H1 (cell line): ENCODE measurements around the gene ZNF488. TPM values are rescaled to one million over a fixed set of nuclear protein-coding genes. Genes with fewer than 3 reads are reported as not detected.

Experiments used
- CTCF ChIA-PET: fragments of 300-600 bp; sonication (Branson Sonifier 250); formaldehyde crosslinking; loops from one replicate; lab custom pipeline; 2021; ENCODE audit not compliant: partially characterized antibody; lab: Charles Lee
- POLR2A ChIA-PET: fragments of 300-600 bp; sonication (Branson Sonifier 250); formaldehyde crosslinking; loops from one replicate; lab custom pipeline; 2021; ENCODE audit warnings: inconsistent platforms; ENCODE audit not compliant: partially characterized antibody; lab: Charles Lee
- DNase-seq, 2 experiments: peaks; one replicate each; pipeline versions ENCODE4 v3.0.0 to v3.0.0-alpha.2; 2010 to 2022; ENCODE audit warnings: low spot score in 2 of 2, low read depth in 1 of 2, mixed read lengths in 1 of 2
- FAIRE-seq: peaks from 2 replicates; lab custom pipeline; 2011; peaks lifted over from hg19 to GRCh38; lab: Jason Lieb, UNC
- H2AFZ ChIP-seq: 2 replicates; pipeline ENCODE4 v1.8.1; 2012; ENCODE audit warnings: low read length, inconsistent platforms
- H2AK5ac ChIP-seq: 2 replicates; pipeline ENCODE4 v1.6.1; 2013; ENCODE audit warnings: low read depth, low read length
- H2BK120ac ChIP-seq: replicated peaks from 2 replicates; pipeline ENCODE3; 2013; ENCODE audit warnings: low read depth, low read length, inconsistent platforms
- H2BK12ac ChIP-seq: 2 replicates; pipeline ENCODE4 v1.6.1; 2013; ENCODE audit warnings: low read depth, low read length
- H2BK15ac ChIP-seq: 2 replicates; pipeline ENCODE4 v1.6.1; 2013; ENCODE audit warnings: low read length
- H2BK20ac ChIP-seq: 2 replicates; pipeline ENCODE4 v1.6.1; 2013; ENCODE audit warnings: low read length
- H2BK5ac ChIP-seq: 2 replicates; pipeline ENCODE4 v1.6.1; 2013; ENCODE audit warnings: low read depth, low read length
- H3K14ac ChIP-seq: 2 replicates; pipeline ENCODE4 v1.6.1; 2013; ENCODE audit warnings: inconsistent platforms; ENCODE audit not compliant: insufficient read length
- H3K18ac ChIP-seq: 2 replicates; pipeline ENCODE4 v1.6.1; 2013; ENCODE audit warnings: low read length; ENCODE audit errors: extremely low read depth
- H3K23ac ChIP-seq: 2 replicates; pipeline ENCODE4 v1.6.1; 2013; ENCODE audit warnings: inconsistent platforms; ENCODE audit not compliant: insufficient read length
- H3K23me2 ChIP-seq: 2 replicates; pipeline ENCODE4 v1.6.1; 2013; ENCODE audit warnings: low read depth, low read length
- H3K27ac ChIP-seq: 2 replicates; pipeline ENCODE4 v1.6.1; 2011; ENCODE audit warnings: low read depth, low read length, inconsistent platforms
- H3K27me3 ChIP-seq, 4 experiments: replicated peaks in 1 of 4; 1 replicate in 1 of 4; 2 replicates in 3 of 4; pipeline versions ENCODE4 v1.6.1 to v1.8.1; 2011 to 2013; ENCODE audit warnings: low read length in 3 of 4, mild to moderate bottlenecking in 3 of 4, inconsistent platforms in 2 of 4, mixed read lengths in 2 of 4, moderate library complexity in 1 of 4; ENCODE audit not compliant: control insufficient read depth in 3 of 4, insufficient read depth in 3 of 4; ENCODE audit errors: extremely low read depth in 1 of 4
- H3K36me3 ChIP-seq, 4 experiments: 2 replicates each; pipeline versions ENCODE4 v1.6.1 to v1.8.1; 2011 to 2013; ENCODE audit warnings: mild to moderate bottlenecking in 4 of 4, low read length in 3 of 4, moderate library complexity in 2 of 4, control low read depth in 1 of 4, inconsistent platforms in 1 of 4; ENCODE audit not compliant: insufficient read depth in 4 of 4, control insufficient read depth in 2 of 4
- H3K4ac ChIP-seq: replicated peaks from 2 replicates; pipeline ENCODE3; 2013; ENCODE audit warnings: low read length, low read depth, mixed read lengths, inconsistent platforms; ENCODE audit not compliant: insufficient read length
- H3K4me1 ChIP-seq, 4 experiments: replicated peaks in 1 of 4; 1 replicate in 1 of 4; 2 replicates in 3 of 4; pipeline versions ENCODE4 v1.6.1 to v1.8.1; 2011 to 2013; ENCODE audit warnings: low read length in 3 of 4, inconsistent platforms in 2 of 4, mixed read lengths in 1 of 4; ENCODE audit not compliant: insufficient read depth in 4 of 4, control insufficient read depth in 3 of 4
- H3K4me2 ChIP-seq, 2 experiments: 2 replicates each; pipeline versions ENCODE4 v1.6.1 to v1.8.1; 2011 to 2013; ENCODE audit warnings: low read depth in 2 of 2, low read length in 2 of 2, control low read depth in 1 of 2, inconsistent platforms in 1 of 2, mild to moderate bottlenecking in 1 of 2; ENCODE audit not compliant: insufficient read depth in 1 of 2
- H3K4me3 ChIP-seq, 4 experiments: fragments of 200-600, 300-600 bp in 1 of 4; sonication (generic), shearing (Covaris generic), sonication (Bioruptor Twin) in 1 of 4; 2 replicates each; pipeline versions ENCODE4 v1.5.1 to v1.8.1; 2011 to 2016; ENCODE audit warnings: low read length in 4 of 4, low read depth in 3 of 4, control low read depth in 2 of 4, inconsistent platforms in 2 of 4, mild to moderate bottlenecking in 2 of 4, mixed read lengths in 1 of 4, moderate library complexity in 1 of 4; ENCODE audit not compliant: insufficient read depth in 2 of 4; ENCODE audit errors: extremely low read depth in 1 of 4
- H3K56ac ChIP-seq: replicated peaks from 2 replicates; pipeline ENCODE3; 2013; ENCODE audit warnings: low read depth, mild to moderate bottlenecking, mixed read lengths, low read length, inconsistent platforms; ENCODE audit not compliant: insufficient read length
- H3K79me1 ChIP-seq: 2 replicates; pipeline ENCODE4 v1.6.1; 2013; ENCODE audit warnings: low read depth, low read length, control low read depth
- H3K79me2 ChIP-seq, 2 experiments: 2 replicates each; pipeline versions ENCODE4 v1.6.1 to v1.8.1; 2012 to 2013; ENCODE audit warnings: low read length in 2 of 2, mild to moderate bottlenecking in 2 of 2, inconsistent platforms in 1 of 2; ENCODE audit not compliant: insufficient read depth in 2 of 2, control insufficient read depth in 1 of 2
- H3K9ac ChIP-seq, 4 experiments: replicated peaks in 1 of 4; 1 replicate in 1 of 4; 2 replicates in 3 of 4; pipeline versions ENCODE4 v1.6.1 to v1.8.1; 2011 to 2013; ENCODE audit warnings: low read depth in 3 of 4, low read length in 3 of 4, control low read depth in 2 of 4, mild to moderate bottlenecking in 2 of 4, moderate library complexity in 2 of 4, inconsistent platforms in 1 of 4; ENCODE audit errors: extremely low read depth in 1 of 4
- H3K9me3 ChIP-seq, 2 experiments: 2 replicates each; pipeline versions ENCODE4 v1.6.1 to v1.8.1; 2012 to 2013; ENCODE audit warnings: mild to moderate bottlenecking in 2 of 2, moderate library complexity in 2 of 2, control low read depth in 1 of 2, inconsistent platforms in 1 of 2, low read depth in 1 of 2, low read length in 1 of 2, mixed read lengths in 1 of 2; ENCODE audit not compliant: insufficient read depth in 2 of 2
- H4K20me1 ChIP-seq, 2 experiments: replicated peaks in 1 of 2; 2 replicates each; pipeline versions ENCODE3 to v1.8.1; 2011 to 2013; ENCODE audit warnings: inconsistent platforms in 2 of 2, low read length in 2 of 2, mild to moderate bottlenecking in 1 of 2; ENCODE audit not compliant: insufficient read depth in 2 of 2, control insufficient read depth in 1 of 2
- H4K5ac ChIP-seq: 2 replicates; pipeline ENCODE4 v1.6.1; 2013; ENCODE audit warnings: low read length, low read depth, mixed read lengths, inconsistent platforms; ENCODE audit not compliant: insufficient read length
- H4K8ac ChIP-seq: 2 replicates; pipeline ENCODE4 v1.8.0; 2013; ENCODE audit warnings: mild to moderate bottlenecking, moderate library complexity, low read length, inconsistent platforms; ENCODE audit not compliant: insufficient read depth; ENCODE audit errors: extremely low read depth
- H4K91ac ChIP-seq: replicated peaks from 2 replicates; pipeline ENCODE3; 2013; ENCODE audit warnings: low read length, mixed read lengths, inconsistent platforms; ENCODE audit not compliant: insufficient read length
- ASH2L ChIP-seq: fragments of 200-600, 300-600 bp; sonication (generic); IDR thresholded peaks from one replicate; pipeline ENCODE4 v1.7.1; 2017; ENCODE audit warnings: low read length
- CBX5 ChIP-seq: fragments of 300-800, 300-1000 bp; sonication (generic); IDR thresholded peaks from 2 replicates; pipeline ENCODE4 v1.7.1; 2016; ENCODE audit warnings: antibody characterized with exemption, low read length, low read depth
- CEBPB ChIP-seq: IDR thresholded peaks from 2 replicates; pipeline ENCODE4 v1.6.1; 2012; ENCODE audit warnings: low read depth, low read length
- FOSL1 ChIP-seq: IDR thresholded peaks from 2 replicates; pipeline ENCODE4 v1.6.1; 2011; ENCODE audit warnings: mild to moderate bottlenecking, low read depth, low read length, moderate library complexity; ENCODE audit not compliant: insufficient read depth
- POLR2AphosphoS5 ChIP-seq: IDR thresholded peaks from 2 replicates; pipeline ENCODE4 v1.6.1; 2011; ENCODE audit warnings: low read depth, low read length
- WGBS, 2 experiments: shearing (Covaris generic) in 1 of 2; methylation state at CpG; one replicate each; pipeline versions ENCODE4 v1.1.6 to v1.1.7; 2013 to 2015; ENCODE audit warnings: low lambda C conversion rate in 2 of 2, mixed read lengths in 2 of 2, inconsistent platforms in 1 of 2, low coverage in 1 of 2, missing lambda C conversion rate in 1 of 2; ENCODE audit not compliant: insufficient replicate concordance in 2 of 2, insufficient coverage in 1 of 2, insufficient read length in 1 of 2; ENCODE audit errors: extremely low coverage in 1 of 2, missing lambda C conversion rate in 1 of 2; 5-methylcytosine and 5-hydroxymethylcytosine counted together
- polyA plus RNA-seq, 7 experiments: library from polyadenylated mRNA; depleted of rRNA in 3 of 7; stranded (reverse) in 5 of 7; unstranded in 2 of 7; fragments of >200 nt in 5 of 7; fragments of 200-250 nt in 2 of 7; gene quantifications; 1 replicate in 5 of 7; 2 replicates in 1 of 7; 4 replicates in 1 of 7; pipeline versions ENCODE4 v1.2.1 to v1.2.3, GENCODE V29; 2011 to 2013; ENCODE audit warnings: missing spikeins in 2 of 7, mixed read lengths in 2 of 7
- total RNA-seq: library from RNA; stranded (reverse); fragmentation: NEBNext Ultra II Directional; extraction: Animal tissue kit (Norgen Biotek cat#: 25700); gene quantifications from 2 replicates; pipeline ENCODE4 v1.2.1, GENCODE V29; 2021

ZNF488 gene
- total and polyA plus RNA-seq, 2 of the 8 experiments (the other 6 are each of a cell fraction or from before 2014, with no cell fraction given): 7.9 to 11.4 TPM

GRCh38 chr10:47320812-47321211 is 63.3 kb downstream of the ZNF488 start:
- no peak overlapping the region for H2BK120ac ChIP-seq
- no peak overlapping the region for H3K56ac ChIP-seq
- no peak overlapping the region for H2AK5ac ChIP-seq
- no peak overlapping the region for H3K4me2 ChIP-seq
- no peak overlapping the region for H2BK15ac ChIP-seq
- H2BK5ac ChIP-seq: no peak overlapping the region
- TF ChIP-seq ASH2L: no peak
- TF ChIP-seq POLR2AphosphoS5: no peak
- TF ChIP-seq CBX5: no peak
- no peak for TF ChIP-seq CEBPB
- TF ChIP-seq FOSL1: no peak
- TF ChIP-seq, all 59 proteins: peak for 0
- Histone ChIP-seq H2BK12ac (no peak overlapping the region), H4K91ac (no peak overlapping the region), H4K5ac (no peak overlapping the region), H4K20me1 (no peaks in the 10 kb centered on the region), H2BK20ac (no peak overlapping the region), H3K4me1 (no peaks in the 10 kb centered on the region), H4K8ac (no peak overlapping the region), H3K9me3 (no peaks in the 10 kb centered on the region), H3K18ac (no peak overlapping the region), H3K27ac (no peak overlapping the region), H3K36me3 (no peaks in the 10 kb centered on the region), H3K23ac (no peak overlapping the region), H3K4ac (no peak overlapping the region), H3K79me2 (no peaks in the 10 kb centered on the region), H3K23me2 (no peaks in the 10 kb centered on the region), H3K14ac (no peak overlapping the region), H3K4me3 (no peak overlapping the region), H2AFZ (no peak overlapping the region), H3K27me3 (no peaks in the 10 kb centered on the region; a peak in 1 of 7 replicates), H3K79me1 (no peaks in the 10 kb centered on the region), H3K9ac (no peak overlapping the region)
- DNase-seq (no peak), FAIRE-seq (no peak)
- ChIA-PET CTCF (interaction anchor here (1.0 to 4.6 kb wide), 3 partner anchors 9 to 296 kb away, joined by 6 to 19 read pairs (median 6); no protein-coding TSS in a partner anchor), POLR2A (no interaction called here)
- WGBS, 2 experiments: 92% methylated on average over 6 of the region's 6 CpGs; no CpG with 5 or more reads in 1 of the 2 experiments
